HG02571 (cell line): ENCODE results near the gene C6orf58.

Source experiments
- ATAC-seq: cut with Tn5 transposase; IDR thresholded peaks from one replicate; pipeline ENCODE4 v1.9.1; 2021; ENCODE audit warnings: mild to moderate bottlenecking, moderate library complexity; ENCODE audit not compliant: unreplicated experiment

Gene C6orf58

GRCh38 chr6:127576874-127577273 is at the start of gene C6orf58:
Gene C6orf58, plus strand, starts transcription at chr6:127577174. Its CDS starts 12 bp downstream, at chr6:127577186.
- ATAC-seq: no peak

- ATAC-seq: no peak
These were observed 44.0 kb upstream of the C6orf58 start for GRCh38 chr6:127533011-127533410.

GRCh38 chr6:127533736-127534135 is 43.2 kb upstream of the C6orf58 start:
- ATAC-seq: no peak

- ATAC-seq: no peak
These were observed 38.2 kb upstream of the C6orf58 start for GRCh38 chr6:127538750-127539264.

- ATAC-seq: no peak
These were observed 37.7 kb upstream of the C6orf58 start for GRCh38 chr6:127539272-127539671.

GRCh38 chr6:127547215-127547614 is 29.8 kb upstream of the C6orf58 start:
- no peak for ATAC-seq

- no peak for ATAC-seq
These were observed 28.9 kb upstream of the C6orf58 start for GRCh38 chr6:127547904-127548649.

- ATAC-seq: no peak
These were observed 26.6 kb upstream of the C6orf58 start for GRCh38 chr6:127550403-127550802.

GRCh38 chr6:127554435-127555006 is 22.5 kb upstream of the C6orf58 start:
- no peak for ATAC-seq

GRCh38 chr6:127561660-127562059 is 15.3 kb upstream of the C6orf58 start:
- ATAC-seq: no peak

- no peak for ATAC-seq
These were observed 12.2 kb upstream of the C6orf58 start for GRCh38 chr6:127564761-127565160.

GRCh38 chr6:127566119-127566518 is 10.9 kb upstream of the C6orf58 start:
- ATAC-seq: no peak

GRCh38 chr6:127566651-127567050 is 10.3 kb upstream of the C6orf58 start:
- no peak for ATAC-seq

GRCh38 chr6:127567476-127567875 is 9.5 kb upstream of the C6orf58 start:
- ATAC-seq: no peak

GRCh38 chr6:127570739-127571389 is 6.1 kb upstream of the C6orf58 start:
- peak; percentile 94 for ATAC-seq

- ATAC-seq: no peak
These were observed 1.9 kb downstream of the C6orf58 start for GRCh38 chr6:127578900-127579299.

GRCh38 chr6:127581576-127581975 is 4.6 kb downstream of the C6orf58 start:
- ATAC-seq: no peak

GRCh38 chr6:127582777-127583462 is 5.9 kb downstream of the C6orf58 start:
- no peak for ATAC-seq

- no peak for ATAC-seq
These were observed 8.1 kb downstream of the C6orf58 start for GRCh38 chr6:127585123-127585522.

- ATAC-seq: no peak
These were observed 9.4 kb downstream of the C6orf58 start for GRCh38 chr6:127586372-127586771.

- no peak for ATAC-seq
These were observed 10.9 kb downstream of the C6orf58 start for GRCh38 chr6:127587875-127588274.
